Testis (tissue), 3 donors: ENCODE data around the gene RPEL1. TPM values are rescaled to one million over a fixed set of nuclear protein-coding genes. Genes with fewer than 3 reads are reported as not detected.
A peak's percentile ranks its signal among the peaks of the same experiment; 100 is the strongest.

ENCODE experiments used
- DNase-seq: peaks from one replicate; pipeline ENCODE4 v3.0.0-alpha.2; 2019
- H3K27ac ChIP-seq, 2 donors: fragments of 200-600 bp; sonication (generic); one replicate each; pipeline ENCODE4 v1.5.1; 2019
- H3K27me3 ChIP-seq: fragments of 200-600 bp; sonication (generic); one replicate; pipeline ENCODE4 v1.5.1; 2019
- H3K36me3 ChIP-seq: fragments of 200-600 bp; sonication (generic); one replicate; pipeline ENCODE4 v1.5.1; 2017; ENCODE audit warnings: low read depth; ENCODE audit errors: missing control alignments
- H3K4me1 ChIP-seq: fragments of 200-600 bp; sonication (generic); one replicate; pipeline ENCODE4 v1.5.1; 2019
- H3K4me3 ChIP-seq, 2 donors: fragments of 200-600 bp; sonication (generic); one replicate each; pipeline ENCODE4 v1.5.1; 2017 to 2019
- H3K9me3 ChIP-seq: fragments of 200-600 bp; sonication (generic); one replicate; pipeline ENCODE4 v1.5.1; 2017
- CTCF ChIP-seq, 3 experiments: fragments of 450-650 bp in 2 of 3; fragments of 200-600 bp in 1 of 3; sonication (generic) in 1 of 3; IDR thresholded peaks; one replicate each; pipeline ENCODE4 v1.5.1; 2016 to 2019; ENCODE audit warnings: antibody characterized with exemption in 3 of 3, mild to moderate bottlenecking in 2 of 3, moderate library complexity in 1 of 3
- POLR2A ChIP-seq: fragments of 450-650 bp; IDR thresholded peaks from one replicate; pipeline ENCODE4 v1.6.1; 2017; ENCODE audit warnings: antibody characterized with exemption, mild to moderate bottlenecking, moderate library complexity
- WGBS, 2 donors: methylation state at CpG; one replicate each; pipeline ENCODE4 v1.1.5; 2018; 5-methylcytosine and 5-hydroxymethylcytosine counted together
- intact Hi-C: fragments of 100-400 bp; cut with DNase I; formaldehyde crosslinking; loops from one replicate; pipeline ENCODE4 v1.15.1; 2023; ENCODE audit warnings: low total_unique reads
- polyA plus RNA-seq: library from polyadenylated mRNA; stranded (reverse); fragments of 350-450 nt; fragmentation: Illumina TruSeq; extraction: RNeasy Lipid Tissue Mini Kit (QIAGEN cat#74804); gene quantifications from one replicate; pipeline ENCODE4 v1.2.3, GENCODE V29; 2014; ENCODE audit warnings: low read depth, low replicate concordance; ENCODE audit not compliant: insufficient read depth
- total RNA-seq, 2 donors: library from RNA; depleted of rRNA; stranded (reverse); fragments of >200 nt; gene quantifications; one replicate each; pipeline ENCODE4 v1.2.3, GENCODE V29; 2016

RPEL1 gene
- total and polyA plus RNA-seq, 3 donors from 2014 or later = not detected

GRCh38 chr10:103280031-103280430 is 34.3 kb downstream of the RPEL1 start:
- no peak for DNase-seq
- Histone ChIP-seq H3K4me1 (no peaks in the 10 kb centered on the region), H3K27me3 (no peaks in the 10 kb centered on the region), H3K9me3 (no peaks in the 10 kb centered on the region), H3K36me3 (no peaks in the 10 kb centered on the region), H3K27ac (no peak overlapping the region), H3K4me3 (no peak overlapping the region)
- TF ChIP-seq POLR2A = no peak
- TF ChIP-seq CTCF (IDR thresholded peaks at IDR 0.05) = no peak
- intact Hi-C loops = no loop called here
- 79 to 89% methylated on average over 3 of the region's 3 CpGs for WGBS, 2 donors

GRCh38 chr10:103280506-103280905 is 34.8 kb downstream of the RPEL1 start:
- Histone ChIP-seq H3K27me3 (no peaks in the 10 kb centered on the region), H3K4me3 (no peak overlapping the region), H3K9me3 (no peaks in the 10 kb centered on the region), H3K36me3 (no peaks in the 10 kb centered on the region), H3K4me1 (no peaks in the 10 kb centered on the region), H3K27ac (no peak overlapping the region)
- TF ChIP-seq CTCF (IDR thresholded peaks at IDR 0.05) (no peak), POLR2A (no peak)
- intact Hi-C loops = no loop called here
- DNase-seq = no peak
- 88 to 89% methylated on average over 2 of the region's 2 CpGs for WGBS, 2 donors

- TF ChIP-seq POLR2A = no peak
- no peak for TF ChIP-seq CTCF (IDR thresholded peaks at IDR 0.05)
- no peaks in the 10 kb centered on the region for H3K9me3 ChIP-seq
- no peak overlapping the region for H3K4me3 ChIP-seq
- H3K4me1 ChIP-seq = no peaks in the 10 kb centered on the region
- H3K27ac ChIP-seq = no peak overlapping the region
- intact Hi-C loops = no loop called here
- H3K36me3 ChIP-seq = no peaks in the 10 kb centered on the region
- 0 to 2% methylated on average over 13 to 14 of the region's 14 CpGs for WGBS, 2 donors
- no peaks in the 10 kb centered on the region for H3K27me3 ChIP-seq
- DNase-seq = peak; percentile 53
Measured at GRCh38 chr10:103281753-103282152, 36.1 kb downstream of the RPEL1 start.

GRCh38 chr10:103282961-103283360 is 37.3 kb downstream of the RPEL1 start:
- Histone ChIP-seq H3K4me3 (no peak overlapping the region), H3K27ac (no peak overlapping the region), H3K4me1 (no peaks in the 10 kb centered on the region), H3K36me3 (no peaks in the 10 kb centered on the region), H3K27me3 (no peaks in the 10 kb centered on the region), H3K9me3 (no peaks in the 10 kb centered on the region)
- intact Hi-C loops = no loop called here
- 66 to 70% methylated on average over 1 of the region's 1 CpG for WGBS, 2 donors
- DNase-seq = no peak
- TF ChIP-seq POLR2A (no peak), CTCF (IDR thresholded peaks at IDR 0.05) (no peak)

- WGBS, 2 donors = 72 to 83% methylated on average over 11 of the region's 11 CpGs
- TF ChIP-seq CTCF (IDR thresholded peaks at IDR 0.05) (no peak), POLR2A (no peak)
- Histone ChIP-seq H3K27ac (no peak overlapping the region), H3K36me3 (no peaks in the 10 kb centered on the region), H3K9me3 (no peaks in the 10 kb centered on the region), H3K27me3 (no peaks in the 10 kb centered on the region), H3K4me3 (no peak overlapping the region), H3K4me1 (no peaks in the 10 kb centered on the region)
- no peak for DNase-seq
- intact Hi-C loops = no loop called here
Measured at GRCh38 chr10:103284170-103284569, 38.5 kb downstream of the RPEL1 start.
